ENCODE data around the gene PDXDC1.
"Not testable (repeated sequence)": the region's sequence is repeated elsewhere in the genome, so short reads cannot be mapped to it uniquely, and the experiment has no call there.

The PDXDC1 gene

DNA sequence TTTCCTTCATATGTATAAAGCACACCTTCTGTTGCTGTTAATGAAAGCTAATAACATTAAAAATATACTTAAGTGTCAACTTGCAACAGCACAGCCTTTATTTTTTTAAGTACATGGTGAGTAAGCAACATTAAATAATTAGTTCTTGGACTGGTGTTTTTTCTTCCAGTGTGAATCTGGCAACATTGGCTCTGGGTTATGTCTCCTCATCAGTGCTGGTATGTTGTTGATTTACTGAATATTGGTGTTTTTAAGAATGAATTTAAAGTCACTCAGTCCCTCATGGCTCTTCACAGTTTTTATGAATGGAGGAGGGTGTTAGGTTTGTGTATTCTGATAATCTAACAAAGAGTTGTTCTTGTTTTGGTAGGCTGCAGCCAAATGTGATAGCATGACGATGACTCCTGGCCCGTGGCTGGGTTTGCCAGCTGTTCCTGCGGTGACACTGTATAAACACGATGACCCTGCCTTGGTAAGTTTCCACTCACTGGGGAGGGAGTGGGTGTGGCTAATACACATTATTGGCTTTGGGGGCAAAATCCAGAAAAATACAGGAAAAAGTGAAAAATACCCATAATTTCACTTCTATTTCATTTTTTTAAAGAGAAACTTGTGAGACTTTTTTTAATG is 42.2 kb downstream of the PDXDC1 start:
- not testable (repeated sequence) for DNase-seq

DNA sequence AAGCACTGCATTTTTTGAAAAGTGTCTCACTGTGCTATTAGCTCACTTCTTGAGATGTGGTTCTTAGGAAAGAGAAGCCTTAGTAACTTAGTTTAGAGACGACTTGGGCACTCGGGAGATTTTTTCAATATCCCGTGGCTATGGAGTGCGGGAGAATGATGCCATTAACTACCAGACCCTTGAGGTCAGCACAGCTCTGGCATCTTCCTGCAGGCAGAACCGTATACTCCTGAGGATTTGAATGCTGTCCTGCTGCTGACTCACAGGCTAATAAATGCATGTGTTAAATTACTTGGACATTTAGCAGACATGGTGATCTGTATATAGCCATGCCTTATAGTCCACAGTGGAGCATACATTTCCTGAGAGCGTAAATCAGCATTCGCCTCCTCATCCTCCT is 46.6 kb downstream of the PDXDC1 start:
- not testable (repeated sequence) for DNase-seq

DNA sequence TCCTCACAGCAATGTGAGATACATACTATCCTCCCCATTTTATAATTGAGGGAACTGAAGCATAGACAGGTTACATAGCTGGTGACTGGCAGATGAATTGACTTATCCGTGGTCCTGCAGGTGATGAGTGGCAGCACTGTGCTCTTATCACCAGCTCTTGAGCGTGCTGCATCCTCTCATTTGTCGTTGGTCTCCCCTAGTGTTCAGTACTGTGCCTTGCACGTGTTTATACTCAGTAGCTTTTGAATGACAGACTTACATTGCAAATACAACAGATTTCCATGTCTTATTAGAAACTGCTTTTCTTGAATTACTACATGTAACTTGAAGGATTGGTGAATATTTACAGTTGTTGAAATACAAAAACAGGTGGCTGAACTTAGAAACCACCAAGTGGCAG is 47.4 kb downstream of the PDXDC1 start:
- DNase-seq: peak in 3 of 5 experiments; percentile 37 to 90 (median 38)

DNA sequence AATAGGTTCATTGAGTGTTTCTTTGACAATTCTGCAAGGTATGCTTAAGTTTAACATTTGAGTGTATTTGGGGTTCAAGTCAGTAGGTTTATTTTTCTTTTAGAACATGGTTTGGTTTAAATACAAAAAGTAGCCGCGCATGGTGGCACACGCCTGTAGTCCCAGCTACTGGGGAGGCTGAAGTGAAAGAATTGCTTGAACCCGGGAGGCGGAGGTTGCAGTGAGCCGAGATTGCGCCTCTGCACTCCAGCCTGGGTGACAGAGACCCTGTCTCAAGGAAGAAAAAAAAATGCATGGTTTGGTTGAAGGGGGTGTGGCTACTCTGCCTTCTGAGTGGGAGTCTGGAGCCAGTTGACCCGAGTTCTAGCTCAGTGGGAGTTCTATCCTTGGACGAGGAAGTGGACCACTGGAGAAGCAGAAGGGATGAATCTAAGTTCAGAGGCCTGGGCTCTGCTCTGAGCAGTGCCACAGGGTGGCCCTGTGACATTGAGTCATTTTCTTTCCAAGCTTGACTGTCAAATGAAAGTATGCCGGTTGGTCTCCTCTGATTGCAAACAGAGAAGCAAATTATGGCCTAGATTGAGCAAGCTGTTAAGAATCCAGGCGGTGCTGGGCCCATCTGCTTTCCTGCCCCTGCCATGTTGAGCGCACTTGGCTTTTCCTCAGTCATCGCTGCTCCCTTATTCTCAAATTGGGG is 48.7 kb downstream of the PDXDC1 start:
- DNase-seq: not testable (repeated sequence)

DNA sequence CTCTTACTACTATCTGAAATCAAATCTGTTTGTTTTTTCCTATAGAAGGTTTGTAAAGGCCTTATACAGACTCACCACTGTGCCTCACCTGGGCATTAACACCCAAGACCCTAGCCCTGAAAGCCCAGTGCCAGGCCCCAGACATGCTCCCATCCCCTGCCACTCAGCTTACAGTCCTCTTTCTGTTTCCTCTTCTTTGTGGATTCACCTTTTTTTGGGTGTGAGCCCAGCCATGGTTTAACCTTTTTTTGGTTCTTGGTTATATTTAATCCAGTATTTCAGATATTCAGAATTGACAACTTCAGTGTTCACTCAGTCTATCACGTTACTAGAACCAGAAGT is 50.0 kb downstream of the PDXDC1 start:
- not testable (repeated sequence) for DNase-seq

DNA sequence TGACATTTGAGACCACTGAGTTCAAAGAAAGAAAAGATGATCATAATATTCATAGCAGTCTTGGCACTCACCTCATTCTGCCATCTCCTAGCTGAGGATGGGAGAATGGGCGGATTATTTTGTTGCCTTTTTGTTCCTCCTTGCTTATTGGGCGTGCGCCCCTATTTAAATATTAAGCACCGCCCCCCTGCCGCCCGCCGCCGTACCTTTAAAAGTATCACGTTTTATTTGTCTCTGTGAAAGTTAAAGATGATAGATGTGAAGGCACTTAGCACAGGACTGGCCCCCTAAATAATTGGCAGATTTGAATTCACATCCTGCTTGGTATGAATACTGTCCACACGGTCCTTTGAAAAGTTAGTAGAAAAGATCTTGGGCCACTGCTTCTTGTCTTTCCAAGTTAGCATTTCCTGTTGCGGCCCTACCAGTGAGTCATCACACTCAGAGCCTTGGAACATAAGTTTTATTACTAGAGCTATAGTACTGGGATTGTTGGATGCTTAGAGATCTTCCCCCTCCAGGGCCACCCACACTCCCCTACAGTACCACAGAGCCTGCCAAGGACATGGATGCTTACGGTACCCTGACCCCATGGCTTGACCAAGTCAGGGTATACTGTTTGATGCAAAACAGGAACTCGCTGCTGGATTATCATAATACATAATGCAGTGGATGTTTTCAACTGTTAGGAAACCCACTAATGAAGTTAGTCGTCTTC is 50.6 kb downstream of the PDXDC1 start:
- DNase-seq: not testable (repeated sequence)

DNA sequence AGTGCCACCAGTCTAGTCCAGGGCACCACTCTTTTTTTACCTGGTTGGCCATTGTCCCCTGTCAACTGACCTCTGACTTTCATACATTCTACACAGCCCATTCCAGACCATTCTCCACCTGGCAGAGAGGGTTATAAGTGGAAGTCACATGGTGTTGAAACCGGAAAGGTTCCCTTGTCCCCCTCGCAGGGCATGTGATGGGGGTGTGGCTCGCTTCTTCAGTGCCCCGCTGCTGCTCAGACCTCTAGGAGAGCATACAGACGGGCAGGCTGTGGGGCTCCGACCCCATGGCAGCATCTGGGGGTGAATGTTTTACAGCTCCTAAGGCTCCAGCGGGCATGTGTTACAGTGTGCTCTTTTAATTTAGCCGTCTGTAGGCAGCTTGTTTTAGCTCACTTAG is 52.2 kb downstream of the PDXDC1 start:
- DNase-seq: not testable (repeated sequence)

DNA sequence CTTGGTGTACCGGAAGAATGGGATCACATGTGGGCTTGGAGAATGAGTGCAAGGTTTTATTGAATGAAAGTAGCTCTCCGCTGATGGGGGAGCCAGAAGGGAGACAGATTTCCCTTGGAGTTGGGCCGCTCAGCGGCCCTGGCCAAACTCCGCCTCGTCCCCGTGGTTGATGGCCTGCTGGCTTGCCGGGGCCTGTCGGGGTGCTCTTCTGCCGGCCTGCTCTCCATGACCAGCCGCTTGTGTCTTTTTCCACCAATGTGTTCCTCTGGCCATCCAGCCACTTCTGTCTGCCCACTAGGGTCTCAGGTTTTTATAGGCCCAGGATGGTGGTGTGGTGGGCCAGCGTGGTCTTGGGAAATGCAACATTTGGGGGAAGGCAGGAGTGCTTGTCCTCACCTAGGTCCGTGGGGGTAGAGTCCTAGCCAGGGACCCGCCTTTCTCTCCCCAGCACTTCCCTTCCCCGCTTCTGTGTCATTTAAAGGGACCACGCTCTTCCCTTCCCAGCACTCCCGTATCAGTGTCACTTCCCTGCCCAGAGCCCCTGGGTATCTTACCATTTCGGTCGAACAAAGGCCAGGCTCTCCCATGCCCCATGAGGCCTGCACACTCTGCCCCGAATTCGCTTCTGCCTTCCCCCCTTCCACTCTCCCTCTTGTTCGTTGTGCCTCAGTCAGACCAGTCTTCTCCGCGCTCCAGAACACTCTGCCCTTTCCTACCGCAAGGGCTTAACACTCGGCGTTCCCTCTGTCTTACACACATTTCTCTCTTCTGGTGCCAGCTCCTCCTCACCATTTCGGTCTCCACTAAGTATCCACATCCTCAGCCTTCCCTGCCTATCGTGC is 52.9 kb downstream of the PDXDC1 start:
- DNase-seq: not testable (repeated sequence)

DNA sequence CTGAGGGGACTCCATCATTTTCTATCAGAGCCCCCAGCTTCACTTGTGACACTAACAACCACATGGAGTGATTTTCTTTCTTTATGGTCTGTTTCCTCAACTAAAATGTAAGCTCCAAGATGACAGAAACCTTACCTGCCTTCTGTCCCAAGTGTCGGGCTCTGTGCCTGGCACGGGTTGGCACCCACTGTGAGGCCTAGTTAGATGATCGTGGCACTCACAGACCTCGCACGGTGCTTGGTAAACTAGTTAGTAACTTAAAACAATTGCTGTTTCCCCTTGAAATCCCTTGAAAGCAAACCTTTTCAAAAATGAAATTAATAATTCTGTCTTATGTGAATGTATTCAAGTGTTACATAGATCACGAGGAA is 53.5 kb downstream of the PDXDC1 start:
- DNase-seq: not testable (repeated sequence)

DNA sequence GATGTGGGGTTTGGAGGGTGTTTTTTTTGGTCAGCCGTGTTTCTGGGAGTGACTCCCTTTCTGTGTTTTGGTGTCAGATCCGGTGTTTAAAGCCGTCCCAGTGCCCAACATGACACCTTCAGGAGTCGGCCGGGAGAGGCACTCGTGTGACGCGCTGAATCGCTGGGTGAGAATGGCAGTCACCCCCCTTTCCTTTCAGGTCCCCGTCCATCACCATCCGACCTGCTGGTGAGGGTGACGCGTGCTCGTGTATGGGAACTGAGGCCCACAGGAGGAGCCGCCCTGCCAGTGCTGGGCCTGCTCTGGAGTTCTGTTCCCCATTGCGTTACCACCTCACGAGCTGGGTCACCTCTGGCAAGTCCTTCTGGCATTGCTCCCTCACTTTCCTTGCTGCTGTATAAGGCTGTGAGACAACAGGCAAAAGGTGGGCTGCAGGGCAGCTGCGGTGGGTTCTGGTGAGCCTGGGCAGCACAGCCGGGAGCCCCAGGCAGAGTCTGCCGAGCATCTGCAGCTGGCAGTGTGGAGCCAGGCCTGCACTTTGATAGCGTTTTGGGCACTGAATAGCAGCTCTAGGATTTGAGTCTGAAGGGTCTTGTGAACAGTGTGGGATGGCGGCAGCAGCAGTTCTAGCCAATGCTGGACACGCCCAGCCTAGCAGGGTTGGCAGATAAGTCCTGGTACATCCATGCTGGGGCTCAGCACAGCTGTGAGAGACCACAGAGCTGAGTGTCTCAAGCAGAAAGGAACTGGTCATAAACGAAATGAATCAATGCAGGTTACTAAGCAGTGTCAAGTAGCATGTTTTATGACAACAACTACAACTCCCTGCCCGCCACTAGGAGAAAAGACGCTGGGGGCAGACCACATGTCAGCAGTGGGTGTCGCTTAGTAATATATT is 54.2 kb downstream of the PDXDC1 start:
- DNase-seq: not testable (repeated sequence)

DNA sequence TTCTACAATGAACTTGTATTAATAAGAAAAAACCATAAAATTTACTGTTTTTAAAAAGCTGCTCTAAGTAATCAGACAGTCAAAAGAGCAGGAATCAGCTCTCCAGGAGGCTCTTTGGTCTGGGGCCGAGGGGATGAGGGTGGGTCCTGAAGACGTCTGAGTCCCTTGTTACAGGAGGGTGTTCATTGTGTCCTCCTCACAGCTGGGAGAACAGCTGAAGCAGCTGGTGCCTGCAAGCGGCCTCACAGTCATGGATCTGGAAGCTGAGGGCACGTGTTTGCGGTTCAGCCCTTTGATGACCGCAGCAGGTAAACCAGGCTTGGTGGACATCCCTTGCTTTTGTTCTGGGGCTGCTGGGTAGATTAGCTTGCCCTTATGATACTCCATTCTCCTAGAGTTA is 54.9 kb downstream of the PDXDC1 start:
- DNase-seq: not testable (repeated sequence)

DNA sequence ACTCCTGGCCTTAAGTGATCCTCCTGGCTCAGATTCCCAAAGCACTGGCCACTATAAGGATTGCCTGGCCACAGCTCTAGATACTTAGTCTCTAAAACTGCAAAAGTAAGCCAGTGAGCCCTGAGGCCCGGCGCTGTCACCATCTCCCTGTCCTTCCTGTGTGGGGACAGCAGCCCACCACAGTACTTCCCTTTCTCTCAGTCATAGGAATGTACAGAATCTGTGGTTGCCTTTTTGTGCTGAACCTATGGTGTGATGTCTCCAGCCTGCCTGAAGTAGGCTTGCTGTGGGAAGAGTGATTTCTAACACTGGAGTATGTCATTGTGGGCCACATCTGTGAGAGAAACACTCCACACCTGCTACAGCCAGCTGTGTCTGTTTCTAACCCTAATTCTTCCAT is 56.4 kb downstream of the PDXDC1 start:
- peak in 2 of 5 experiments; percentile 27 to 31 for DNase-seq

DNA sequence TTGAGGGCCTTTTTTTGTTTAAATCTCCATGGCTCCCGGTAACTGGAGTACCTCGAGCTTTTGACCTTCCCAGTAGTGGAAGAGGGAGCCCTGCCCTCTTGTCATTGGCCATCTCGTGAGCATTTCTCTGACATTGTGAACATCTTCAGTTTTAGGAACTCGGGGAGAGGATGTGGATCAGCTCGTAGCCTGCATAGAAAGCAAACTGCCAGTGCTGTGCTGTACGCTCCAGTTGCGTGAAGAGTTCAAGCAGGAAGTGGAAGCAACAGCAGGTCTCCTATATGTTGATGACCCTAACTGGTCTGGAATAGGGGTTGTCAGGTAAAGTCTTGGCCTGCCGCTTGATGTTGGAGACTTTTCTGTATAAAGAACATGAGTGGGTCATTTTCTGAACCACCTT is 56.8 kb downstream of the PDXDC1 start:
- no peak for DNase-seq

DNA sequence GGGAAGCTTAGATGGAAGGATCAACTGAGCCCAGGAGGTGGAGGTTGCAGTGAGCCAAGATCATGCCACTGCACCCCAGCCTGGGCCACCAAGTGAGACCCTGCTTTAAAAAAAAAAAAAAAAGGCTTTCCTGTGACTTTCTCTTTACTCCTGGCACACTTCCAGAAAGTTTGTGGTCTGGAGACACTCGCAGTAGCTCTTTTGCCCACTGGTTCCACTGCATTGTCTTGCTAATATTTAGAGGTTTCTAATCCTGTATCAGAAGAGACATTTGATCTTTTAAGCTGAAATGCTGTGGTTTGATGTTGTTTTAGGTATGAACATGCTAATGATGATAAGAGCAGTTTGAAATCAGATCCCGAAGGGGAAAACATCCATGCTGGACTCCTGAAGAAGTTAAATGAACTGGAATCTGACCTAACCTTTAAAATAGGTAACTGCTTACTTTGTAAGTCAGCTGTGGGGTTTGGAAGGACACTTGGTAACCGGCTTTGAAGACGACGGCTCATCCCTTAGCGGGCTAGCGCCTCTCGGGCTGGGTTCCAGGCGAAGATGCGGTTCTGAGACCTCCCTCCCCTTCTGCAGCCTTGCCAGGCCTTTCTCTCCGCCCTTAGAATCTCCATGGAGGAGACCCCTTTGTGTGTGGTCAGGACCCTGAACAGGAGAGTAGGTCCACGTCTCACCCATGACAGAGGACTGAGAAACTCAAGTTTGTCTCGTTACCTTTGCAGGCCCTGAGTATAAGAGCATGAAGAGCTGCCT is 57.9 kb downstream of the PDXDC1 start:
- peak in 1 of 5 experiments; percentile 41 for DNase-seq

DNA sequence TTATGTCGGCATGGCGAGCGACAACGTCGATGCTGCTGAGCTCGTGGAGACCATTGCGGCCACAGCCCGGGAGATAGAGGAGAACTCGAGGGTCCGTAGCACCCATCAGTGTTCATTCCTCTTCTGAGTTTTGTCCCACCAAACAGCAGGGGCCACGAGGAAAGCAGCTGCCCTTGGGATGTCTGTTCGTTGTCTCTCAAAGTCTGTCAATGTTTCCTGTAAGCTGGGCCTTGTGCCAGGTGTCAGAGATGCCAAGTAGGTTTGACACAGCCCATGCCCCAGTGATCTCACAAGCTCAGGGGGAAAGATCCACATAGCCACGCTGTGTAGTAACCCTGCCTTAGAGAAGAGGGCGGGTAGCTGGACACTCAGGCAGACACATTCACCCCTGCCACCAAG is 58.5 kb downstream of the PDXDC1 start:
- DNase-seq: no peak

DNA sequence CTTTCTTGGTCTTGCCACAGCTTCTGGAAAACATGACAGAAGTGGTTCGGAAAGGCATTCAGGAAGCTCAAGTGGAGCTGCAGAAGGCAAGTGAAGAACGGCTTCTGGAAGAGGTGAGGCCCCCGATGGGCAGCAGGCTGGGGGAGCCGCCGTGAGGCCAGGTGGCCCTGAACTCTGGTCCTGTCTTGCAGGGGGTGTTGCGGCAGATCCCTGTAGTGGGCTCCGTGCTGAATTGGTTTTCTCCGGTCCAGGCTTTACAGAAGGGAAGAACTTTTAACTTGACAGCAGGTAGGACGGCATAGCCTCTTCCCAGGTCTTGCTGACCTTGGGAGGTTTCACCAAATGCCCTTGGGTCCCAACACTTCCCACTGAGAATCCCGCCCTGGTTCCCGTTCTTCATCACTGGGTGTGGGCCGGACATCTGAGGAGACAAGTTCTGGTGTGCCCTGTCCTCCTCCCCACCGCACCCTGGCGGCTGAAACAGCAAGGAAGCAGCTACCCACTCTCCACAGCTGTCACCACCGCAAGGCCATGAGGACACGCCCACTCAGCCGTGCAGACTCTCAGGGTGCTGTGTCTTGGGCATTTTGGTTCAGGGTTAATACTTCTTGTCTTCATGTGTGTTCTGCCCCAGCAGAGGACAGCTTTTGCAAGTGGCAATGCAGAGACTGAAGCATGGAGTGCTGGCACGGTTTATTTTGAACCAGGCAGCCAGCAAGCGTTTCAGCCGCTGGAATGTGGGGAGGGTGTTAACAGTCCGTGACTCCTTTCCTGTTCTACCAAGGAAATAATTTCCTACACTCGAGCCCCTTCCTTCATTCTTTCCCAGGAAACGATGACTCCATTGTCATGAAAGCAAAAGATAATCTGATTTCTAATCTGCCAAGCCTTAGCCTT is 59.7 kb downstream of the PDXDC1 start:
- DNase-seq: no peak

DNA sequence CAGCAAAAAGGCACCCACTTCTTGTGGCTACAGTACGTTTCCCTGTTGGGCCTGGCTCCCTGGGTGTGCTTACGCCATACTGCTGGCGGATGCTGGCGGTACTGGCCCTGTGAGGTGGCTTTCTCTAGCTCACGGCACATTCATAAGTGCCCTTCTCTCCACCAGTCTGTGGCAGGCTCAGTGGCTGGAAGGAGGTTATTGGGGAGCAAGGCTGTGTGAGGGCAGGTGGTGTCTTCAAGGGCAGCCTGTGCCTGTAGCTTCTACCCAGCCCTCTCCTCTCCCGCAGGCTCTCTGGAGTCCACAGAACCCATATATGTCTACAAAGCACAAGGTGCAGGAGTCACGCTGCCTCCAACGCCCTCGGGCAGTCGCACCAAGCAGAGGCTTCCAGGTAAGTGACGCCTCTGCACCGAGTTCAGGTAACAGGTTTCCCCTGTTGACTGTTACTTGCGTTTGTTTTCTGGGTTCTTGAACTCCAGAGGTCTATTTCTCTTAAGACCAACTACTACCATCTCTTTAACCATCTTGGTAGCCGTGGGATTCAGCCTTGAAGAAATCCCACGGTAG is 60.4 kb downstream of the PDXDC1 start:
- no peak for DNase-seq

DNA sequence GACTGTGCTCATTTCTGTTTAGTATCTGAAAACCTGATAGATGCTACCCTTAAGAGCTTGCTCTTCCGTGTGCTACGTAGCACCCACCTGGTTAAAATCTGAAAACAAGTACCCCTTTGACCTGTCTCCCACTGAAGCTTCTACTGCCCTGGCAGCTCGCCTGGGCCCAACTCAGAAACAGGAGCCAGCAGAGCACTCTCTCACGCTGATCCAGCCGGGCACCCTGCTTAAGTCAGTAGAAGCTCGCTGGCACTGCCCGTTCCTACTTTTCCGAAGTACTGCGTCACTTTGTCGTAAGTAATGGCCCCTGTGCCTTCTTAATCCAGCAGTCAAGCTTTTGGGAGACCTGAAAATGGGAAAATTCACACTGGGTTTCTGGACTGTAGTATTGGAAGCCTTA is 62.2 kb downstream of the PDXDC1 start:
- no peak for DNase-seq

DNA sequence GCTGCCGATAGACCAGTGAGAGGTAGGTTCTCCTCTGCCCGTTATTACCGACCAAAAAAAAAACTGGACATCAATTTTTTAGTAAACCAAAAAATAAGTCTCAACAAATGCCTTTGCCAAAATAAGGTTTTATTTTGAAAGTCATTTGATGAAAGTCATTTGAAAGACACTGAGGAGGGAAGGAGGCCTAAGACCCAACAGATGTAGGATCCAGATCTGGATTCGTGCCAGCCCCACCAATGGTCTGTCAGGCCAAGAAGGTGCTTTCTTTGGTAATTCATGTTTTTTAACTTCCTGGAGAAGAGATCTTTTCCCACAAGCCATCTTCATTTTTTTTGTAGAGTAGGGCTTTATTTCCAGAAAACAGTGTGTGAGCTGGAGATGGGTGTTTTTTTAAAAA is 62.9 kb downstream of the PDXDC1 start:
- no peak for DNase-seq

DNA sequence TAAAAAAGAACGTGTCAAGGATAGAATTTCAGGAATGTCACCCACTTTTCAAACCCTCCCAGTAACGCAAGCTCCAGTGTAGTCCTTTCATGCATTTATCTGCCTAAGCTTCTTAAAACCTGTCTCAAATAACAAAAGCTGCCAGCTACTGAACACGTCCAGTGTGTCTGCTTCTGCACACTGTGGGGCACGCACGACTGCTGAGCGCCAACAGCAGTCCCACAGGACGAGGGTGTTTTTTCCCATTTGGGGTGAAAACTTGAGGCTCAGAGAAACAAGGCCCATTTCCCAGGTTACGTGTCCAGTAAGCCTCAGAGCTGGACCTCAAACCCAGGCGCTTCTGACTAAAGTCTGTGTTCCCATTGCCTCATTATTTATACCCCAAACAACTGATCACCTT is 63.9 kb downstream of the PDXDC1 start:
- DNase-seq: no peak

Measured in T-helper 2 cell (primary cell).